Thoracic aorta (tissue), 2 donors: ENCODE data around the gene COLEC12. TPM values are rescaled to one million over a fixed set of nuclear protein-coding genes. Genes with fewer than 3 reads are reported as not detected.
A peak's percentile ranks its signal among the peaks of the same experiment; 100 is the strongest.

Experiments
- ATAC-seq: fragments of 150-250 bp; one replicate; pipeline ENCODE4 v1.8.0; 2017; ENCODE audit warnings: low read depth; ENCODE audit not compliant: insufficient number of reproducible peaks, low FRiP score
- DNase-seq: peaks from one replicate; pipeline ENCODE4 v3.0.0-alpha.2; 2020; ENCODE audit warnings: low spot score
- H3K27ac ChIP-seq, 2 donors: fragments of 200-600 bp; sonication (generic); 1 replicate in 1 of 2; 2 replicates in 1 of 2; pipeline ENCODE4 v1.5.1; 2016; ENCODE audit warnings: mild to moderate bottlenecking in 2 of 2, moderate library complexity in 2 of 2
- H3K27me3 ChIP-seq: fragments of 200-600 bp; sonication (generic); replicated peaks from 2 replicates; pipeline ENCODE4 v1.6.0; 2016; ENCODE audit warnings: mild to moderate bottlenecking; ENCODE audit not compliant: insufficient read depth
- H3K36me3 ChIP-seq: fragments of 200-600 bp; sonication (generic); one replicate; pipeline ENCODE4 v1.5.1; 2016
- H3K4me1 ChIP-seq, 2 donors: fragments of 200-600 bp; sonication (generic); 1 replicate in 1 of 2; 2 replicates in 1 of 2; pipeline versions ENCODE4 v1.5.1 to v1.6.0; 2016; ENCODE audit warnings: low read depth in 2 of 2, mild to moderate bottlenecking in 1 of 2; ENCODE audit not compliant: control insufficient read depth in 1 of 2
- H3K4me3 ChIP-seq: fragments of 200-600 bp; sonication (generic); 2 replicates; pipeline ENCODE4 v1.5.1; 2016; ENCODE audit warnings: mild to moderate bottlenecking
- H3K9me3 ChIP-seq: fragments of 200-600 bp; sonication (generic); 2 replicates; pipeline ENCODE4 v1.5.1; 2016
- total RNA-seq, 2 donors: library from RNA; depleted of rRNA; stranded (reverse); fragments of >200 nt; gene quantifications; one replicate each; pipeline versions ENCODE4 v1.1.0 to v1.2.3, GENCODE V29; 2016
- TF ChIP-seq, protein P1 (sequence below): fragments of 200-600 bp; sonication (generic); IDR thresholded peaks from one replicate; pipeline ENCODE4 v1.5.1; 2019; ENCODE audit warnings: antibody characterized with exemption

COLEC12 gene
- total RNA-seq, 2 donors from 2014 or later, result 19.3 to 21.3 TPM

DNA sequence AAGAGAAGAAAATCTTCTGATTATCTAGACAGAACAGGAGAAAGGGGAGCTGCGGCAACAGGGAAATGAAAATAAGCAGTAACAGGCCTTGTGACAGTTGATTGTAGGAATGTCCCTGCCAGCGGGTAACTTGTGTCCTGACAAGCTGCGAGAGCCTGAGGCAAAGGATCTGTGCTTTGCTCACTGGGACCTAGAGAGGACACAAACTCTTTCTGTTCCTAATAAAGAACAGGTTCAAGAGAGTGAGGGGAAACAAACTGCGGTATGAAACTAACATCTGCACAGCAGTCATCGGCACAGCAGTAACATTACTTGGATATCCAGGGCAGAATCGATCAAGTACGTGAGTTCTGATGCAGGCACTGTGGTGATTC is 128.9 kb downstream of the COLEC12 start:
- H3K36me3 ChIP-seq, result no peaks in the 10 kb centered on the region
- DNase-seq (no peak), ATAC-seq (no peak)
- H3K4me3 ChIP-seq, result no peak overlapping the region
- H3K27ac ChIP-seq, result peak overlapping the region in 1 of 2 donors; percentile 49
- H3K4me1 ChIP-seq, result peaks cover 17 to 21% of the 10 kb centered on the region in 2 donors
- H3K9me3 ChIP-seq, result no peaks in the 10 kb centered on the region
- TF ChIP-seq, protein P1, sequence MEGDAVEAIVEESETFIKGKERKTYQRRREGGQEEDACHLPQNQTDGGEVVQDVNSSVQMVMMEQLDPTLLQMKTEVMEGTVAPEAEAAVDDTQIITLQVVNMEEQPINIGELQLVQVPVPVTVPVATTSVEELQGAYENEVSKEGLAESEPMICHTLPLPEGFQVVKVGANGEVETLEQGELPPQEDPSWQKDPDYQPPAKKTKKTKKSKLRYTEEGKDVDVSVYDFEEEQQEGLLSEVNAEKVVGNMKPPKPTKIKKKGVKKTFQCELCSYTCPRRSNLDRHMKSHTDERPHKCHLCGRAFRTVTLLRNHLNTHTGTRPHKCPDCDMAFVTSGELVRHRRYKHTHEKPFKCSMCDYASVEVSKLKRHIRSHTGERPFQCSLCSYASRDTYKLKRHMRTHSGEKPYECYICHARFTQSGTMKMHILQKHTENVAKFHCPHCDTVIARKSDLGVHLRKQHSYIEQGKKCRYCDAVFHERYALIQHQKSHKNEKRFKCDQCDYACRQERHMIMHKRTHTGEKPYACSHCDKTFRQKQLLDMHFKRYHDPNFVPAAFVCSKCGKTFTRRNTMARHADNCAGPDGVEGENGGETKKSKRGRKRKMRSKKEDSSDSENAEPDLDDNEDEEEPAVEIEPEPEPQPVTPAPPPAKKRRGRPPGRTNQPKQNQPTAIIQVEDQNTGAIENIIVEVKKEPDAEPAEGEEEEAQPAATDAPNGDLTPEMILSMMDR, result no peak
- no peaks in the 10 kb centered on the region for H3K27me3 ChIP-seq

DNA sequence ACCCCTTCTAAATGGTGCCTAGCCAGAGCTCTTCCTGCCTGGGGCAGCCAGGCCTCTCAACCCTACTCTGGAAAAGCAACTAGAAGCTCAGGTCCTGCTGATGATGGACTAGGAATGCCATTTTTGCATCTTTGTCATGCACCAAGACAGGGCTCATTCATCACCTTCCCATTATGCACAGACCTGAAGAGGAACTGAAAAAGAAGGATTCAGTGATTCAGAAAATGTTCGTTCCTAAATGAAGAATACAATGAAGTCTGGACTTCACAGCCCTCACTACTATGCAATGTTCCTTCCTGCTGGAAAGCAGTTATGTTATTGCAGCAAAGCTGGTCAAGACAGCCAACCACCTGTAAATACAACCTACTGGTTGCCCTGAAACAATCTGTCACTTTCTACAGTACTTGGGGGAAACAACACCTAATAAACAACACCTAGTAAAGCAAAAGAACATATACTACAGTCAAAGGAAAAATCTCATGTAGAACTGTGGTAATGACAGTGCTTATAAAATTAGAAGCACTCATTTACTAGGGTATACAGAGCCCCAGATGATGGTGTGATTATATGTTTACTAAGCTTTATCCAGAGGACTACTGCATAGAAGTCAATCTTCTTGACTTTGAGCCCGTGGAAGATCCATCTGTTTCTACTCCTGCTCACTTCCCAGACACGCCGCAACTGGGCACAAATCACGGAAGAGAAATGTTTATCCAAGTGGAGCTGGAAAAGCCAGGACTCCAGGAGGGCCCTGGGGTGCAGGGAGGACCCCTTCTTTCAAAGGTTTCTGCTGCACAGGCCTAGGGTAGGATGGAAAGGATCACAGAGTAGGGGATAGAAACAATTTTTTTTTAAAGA is 129.5 kb downstream of the COLEC12 start:
- TF ChIP-seq, protein P1, result no peak
- ATAC-seq (no peak), DNase-seq (no peak)
- Histone ChIP-seq H3K9me3 (no peaks in the 10 kb centered on the region), H3K4me1 (peaks cover 11 to 15% of the 10 kb centered on the region in 2 donors), H3K36me3 (no peaks in the 10 kb centered on the region), H3K27me3 (no peaks in the 10 kb centered on the region), H3K27ac (peak overlapping the region in 1 of 2 donors; percentile 49), H3K4me3 (no peak overlapping the region)

DNA sequence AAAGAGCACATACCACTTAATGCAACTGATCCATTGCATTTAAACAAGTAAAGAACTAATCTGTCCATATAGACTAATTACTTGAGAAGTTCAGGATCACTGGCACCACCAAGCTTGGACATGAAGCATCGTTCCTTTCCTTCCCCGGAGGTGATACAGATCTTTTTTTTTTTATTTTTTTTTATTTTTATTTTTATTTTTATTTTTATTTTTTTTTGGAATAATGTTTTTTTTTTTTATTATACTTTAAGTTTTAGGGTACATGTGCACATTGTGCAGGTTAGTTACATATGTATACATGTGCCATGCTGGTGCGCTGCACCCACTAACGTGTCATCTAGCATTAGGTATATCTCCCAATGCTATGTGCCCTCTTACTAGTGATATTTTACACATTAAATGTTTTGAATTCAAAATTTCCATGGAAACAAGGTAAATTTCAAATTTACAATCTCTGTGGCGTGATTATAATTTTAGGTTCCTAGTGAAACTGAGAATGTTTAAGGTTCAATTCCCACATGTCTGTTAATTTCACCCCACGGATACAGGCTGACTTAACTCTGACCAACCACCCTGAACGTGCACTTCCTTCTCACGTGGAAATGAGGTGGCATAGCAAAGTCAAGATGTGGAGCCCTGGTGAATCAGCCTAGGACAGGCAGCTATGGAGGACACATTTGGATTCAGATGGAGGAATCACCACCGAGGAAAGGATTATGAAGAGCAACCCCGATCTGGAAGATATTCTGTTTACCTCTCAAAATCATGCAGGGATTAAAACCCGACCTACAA is 131.1 kb downstream of the COLEC12 start:
- Histone ChIP-seq H3K27me3 (no peaks in the 10 kb centered on the region), H3K4me1 (peaks cover 0 to 13% of the 10 kb centered on the region in 2 donors), H3K9me3 (no peaks in the 10 kb centered on the region), H3K27ac (no peak overlapping the region), H3K36me3 (no peaks in the 10 kb centered on the region), H3K4me3 (no peak overlapping the region)
- ATAC-seq, result no peak
- DNase-seq, result no peak
- TF ChIP-seq, protein P1, result no peak

DNA sequence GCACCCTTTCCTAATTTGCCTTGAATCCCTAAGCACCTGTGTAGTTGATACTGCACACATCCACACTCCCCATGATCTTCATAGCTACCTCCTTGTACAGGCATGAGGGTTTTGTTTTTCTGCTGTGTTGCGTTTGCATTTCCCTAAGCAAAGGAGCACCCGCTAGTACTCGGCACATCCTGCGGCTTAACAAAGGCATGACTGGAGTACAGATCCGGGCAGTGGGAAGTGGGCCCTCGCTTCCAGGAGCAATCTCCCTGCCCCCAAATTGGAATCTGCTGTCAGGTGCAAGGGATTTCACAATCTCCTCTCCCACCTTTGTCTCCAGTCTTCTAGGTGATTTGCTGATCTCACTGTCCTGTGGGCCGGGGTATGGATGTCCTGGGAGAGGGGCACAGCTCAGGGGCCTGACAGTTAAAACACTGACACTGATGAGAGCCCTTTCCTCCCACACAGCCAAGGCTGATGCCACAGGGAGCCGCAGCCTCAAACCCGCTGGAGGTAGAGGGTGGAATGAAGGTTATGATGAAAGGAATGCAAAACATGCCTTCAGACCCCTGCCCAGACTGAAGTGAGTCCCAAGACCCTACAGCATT is 133.9 kb downstream of the COLEC12 start:
- H3K27me3 ChIP-seq, result no peaks in the 10 kb centered on the region
- no peak overlapping the region for H3K27ac ChIP-seq
- no peaks in the 10 kb centered on the region for H3K9me3 ChIP-seq
- DNase-seq (no peak), ATAC-seq (no peak)
- no peaks in the 10 kb centered on the region for H3K36me3 ChIP-seq
- H3K4me3 ChIP-seq, result no peak overlapping the region
- TF ChIP-seq, protein P1, result no peak
- peaks cover 0 to 7% of the 10 kb centered on the region in 2 donors for H3K4me1 ChIP-seq

DNA sequence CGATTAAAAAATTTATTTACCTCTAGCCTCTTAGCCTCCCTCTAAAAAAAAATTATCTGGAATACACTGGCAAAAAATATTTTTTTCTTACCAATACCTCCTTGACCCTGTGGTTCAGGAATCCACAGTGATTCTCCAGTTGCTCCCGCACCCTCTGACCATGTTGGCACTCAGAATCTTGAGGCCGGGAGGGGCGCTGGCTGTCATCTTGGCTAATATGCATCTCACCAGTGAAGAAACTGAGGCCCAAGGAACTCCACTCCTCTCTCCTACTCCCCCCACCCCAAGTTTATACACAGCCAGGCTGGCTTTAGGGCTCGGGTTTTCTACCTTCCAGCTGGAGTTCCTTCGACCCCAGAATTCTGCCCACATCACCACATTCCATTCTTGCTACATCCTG is 134.8 kb downstream of the COLEC12 start:
- no peak overlapping the region for H3K27ac ChIP-seq

More for the DNA sequence above, 134.8 kb downstream of the COLEC12 start:
- H3K27me3 ChIP-seq, result no peaks in the 10 kb centered on the region
- no peaks in the 10 kb centered on the region for H3K9me3 ChIP-seq
- DNase-seq (no peak), ATAC-seq (no peak)
- TF ChIP-seq, protein P1, result no peak
- H3K4me1 ChIP-seq, result no peaks in the 10 kb centered on the region
- no peaks in the 10 kb centered on the region for H3K36me3 ChIP-seq
- no peak overlapping the region for H3K4me3 ChIP-seq
